Measurements from ENCODE around the gene ZSCAN26.
"Not testable (repeated sequence)": the region's sequence is repeated elsewhere in the genome, so short reads cannot be mapped to it uniquely, and the experiment has no call there.

ZSCAN26 gene

GRCh38 chr6:28306363-28306762 is 39.4 kb downstream of the ZSCAN26 start:
- DNase-seq; in situ Hi-C loops (cut with MboI; ENCODE audit: low pct_unique_long_range_greater_than_20kb, low sequenced_read_pairs): not testable (repeated sequence)

- in situ Hi-C loops (cut with MboI; ENCODE audit: low pct_unique_long_range_greater_than_20kb, low sequenced_read_pairs) = no loop called here
- DNase-seq = no peak
Observed at GRCh38 chr6:28311139-28311823, 44.3 kb downstream of the ZSCAN26 start.

- DNase-seq = no peak
- in situ Hi-C loops (cut with MboI; ENCODE audit: low pct_unique_long_range_greater_than_20kb, low sequenced_read_pairs) = no loop called here
Observed at GRCh38 chr6:28312939-28313338, 46.0 kb downstream of the ZSCAN26 start.

GRCh38 chr6:28315628-28316027 is 48.7 kb downstream of the ZSCAN26 start:
- DNase-seq = no peak
- in situ Hi-C loops (cut with MboI; ENCODE audit: low pct_unique_long_range_greater_than_20kb, low sequenced_read_pairs) = no loop called here

- DNase-seq; in situ Hi-C loops (cut with MboI; ENCODE audit: low pct_unique_long_range_greater_than_20kb, low sequenced_read_pairs): not testable (repeated sequence)
Observed at GRCh38 chr6:28317866-28318265, 50.9 kb downstream of the ZSCAN26 start.

GRCh38 chr6:28322661-28323060 is 55.7 kb downstream of the ZSCAN26 start:
- in situ Hi-C loops (cut with MboI; ENCODE audit: low pct_unique_long_range_greater_than_20kb, low sequenced_read_pairs) = no loop called here
- no peak for DNase-seq

GRCh38 chr6:28323813-28324424 is 57.0 kb downstream of the ZSCAN26 start:
- in situ Hi-C loops (cut with MboI; ENCODE audit: low pct_unique_long_range_greater_than_20kb, low sequenced_read_pairs) = no loop called here
- no peak for DNase-seq

GRCh38 chr6:28326371-28326948 is 59.5 kb downstream of the ZSCAN26 start:
- in situ Hi-C loops (cut with MboI; ENCODE audit: low pct_unique_long_range_greater_than_20kb, low sequenced_read_pairs) = no loop called here
- no peak for DNase-seq

Data from KBM-7 (cell line).